ENCODE data around the gene ESR2.

Gene ESR2

GRCh38 chr14:64272019-64272418 is 22.2 kb downstream of the ESR2 start:
- FAIRE-seq = no peak
- DNase-seq (ENCODE audit: insufficient read length, low spot score) = no peak

GRCh38 chr14:64266239-64266638 is 27.9 kb downstream of the ESR2 start:
- FAIRE-seq = peak; percentile 76
- DNase-seq (ENCODE audit: insufficient read length, low spot score) = no peak

- FAIRE-seq (no peak), DNase-seq (ENCODE audit: insufficient read length, low spot score) (no peak)
Measured at GRCh38 chr14:64265222-64265621, 28.9 kb downstream of the ESR2 start.

- FAIRE-seq (no peak), DNase-seq (ENCODE audit: insufficient read length, low spot score) (no peak)
Measured at GRCh38 chr14:64260418-64260817, 33.8 kb downstream of the ESR2 start.

GRCh38 chr14:64255756-64256155 is 38.4 kb downstream of the ESR2 start:
- DNase-seq (ENCODE audit: insufficient read length, low spot score) = no peak
- no peak for FAIRE-seq

- no peak for DNase-seq (ENCODE audit: insufficient read length, low spot score)
- peak; percentile 26 for FAIRE-seq
Measured at GRCh38 chr14:64253672-64254071, 40.5 kb downstream of the ESR2 start.

- DNase-seq (ENCODE audit: insufficient read length, low spot score) (no peak), FAIRE-seq (no peak)
Measured at GRCh38 chr14:64249363-64249762, 44.8 kb downstream of the ESR2 start.

GRCh38 chr14:64248689-64249088 is 45.5 kb downstream of the ESR2 start:
- no peak for FAIRE-seq

GRCh38 chr14:64247195-64247594 is 47.0 kb downstream of the ESR2 start:
- no peak for DNase-seq (ENCODE audit: insufficient read length, low spot score)
- FAIRE-seq = no peak

More at GRCh38 chr14:64248689-64249088, 45.5 kb downstream of the ESR2 start:
- DNase-seq (ENCODE audit: insufficient read length, low spot score) = no peak

GRCh38 chr14:64246688-64247087 is 47.5 kb downstream of the ESR2 start:
- FAIRE-seq (no peak), DNase-seq (ENCODE audit: insufficient read length, low spot score) (no peak)

- DNase-seq (ENCODE audit: insufficient read length, low spot score) = no peak
- FAIRE-seq = no peak
Measured at GRCh38 chr14:64245491-64245890, 48.7 kb downstream of the ESR2 start.

GRCh38 chr14:64244279-64244678 is 49.9 kb downstream of the ESR2 start:
- FAIRE-seq = no peak
- no peak for DNase-seq (ENCODE audit: insufficient read length, low spot score)

- FAIRE-seq = no peak
- no peak for DNase-seq (ENCODE audit: insufficient read length, low spot score)
Measured at GRCh38 chr14:64238631-64239030, 55.5 kb downstream of the ESR2 start.

- FAIRE-seq (no peak), DNase-seq (ENCODE audit: insufficient read length, low spot score) (no peak)
Measured at GRCh38 chr14:64238049-64238448, 56.1 kb downstream of the ESR2 start.

GRCh38 chr14:64235652-64236640 is 58.2 kb downstream of the ESR2 start:
- DNase-seq (ENCODE audit: insufficient read length, low spot score) (peak; percentile 52), FAIRE-seq (peak; percentile 94)

- FAIRE-seq (peak; percentile 28), DNase-seq (ENCODE audit: insufficient read length, low spot score) (no peak)
Measured at GRCh38 chr14:64234877-64235651, 59.1 kb downstream of the ESR2 start.

GRCh38 chr14:64233531-64234190 is 60.5 kb downstream of the ESR2 start:
- FAIRE-seq (no peak), DNase-seq (ENCODE audit: insufficient read length, low spot score) (no peak)

GRCh38 chr14:64232944-64233343 is 61.2 kb downstream of the ESR2 start:
- no peak for FAIRE-seq
- DNase-seq (ENCODE audit: insufficient read length, low spot score) = no peak

- peak; percentile 91 for FAIRE-seq
Measured at GRCh38 chr14:64232095-64232838, 61.9 kb downstream of the ESR2 start.

GRCh38 chr14:64229489-64229888 is 64.7 kb downstream of the ESR2 start:
- FAIRE-seq (no peak), DNase-seq (ENCODE audit: insufficient read length, low spot score) (no peak)

More at GRCh38 chr14:64232095-64232838, 61.9 kb downstream of the ESR2 start:
- no peak for DNase-seq (ENCODE audit: insufficient read length, low spot score)

Data from GM19239 (cell line).